Muscle layer of colon (tissue), 2 donors: Measurements from ENCODE around the gene C9.

Source experiments
- H3K27ac ChIP-seq: one replicate; pipeline ENCODE4 v1.7.0; 2013; ENCODE audit warnings: low read depth, mild to moderate bottlenecking, low read length, moderate library complexity
- H3K27me3 ChIP-seq, 2 donors: one replicate each; pipeline ENCODE4 v1.7.0; 2013; ENCODE audit warnings: low read length in 2 of 2, mild to moderate bottlenecking in 2 of 2; ENCODE audit not compliant: insufficient read depth in 2 of 2, control insufficient read depth in 1 of 2
- H3K36me3 ChIP-seq: one replicate; pipeline ENCODE4 v1.7.0; 2013; ENCODE audit warnings: mild to moderate bottlenecking, low read length; ENCODE audit not compliant: insufficient read depth
- H3K4me1 ChIP-seq: one replicate; pipeline ENCODE4 v1.7.0; 2013; ENCODE audit warnings: mild to moderate bottlenecking, low read length; ENCODE audit not compliant: insufficient read depth
- H3K4me3 ChIP-seq, 2 donors: one replicate each; pipeline ENCODE4 v1.7.0; 2013; ENCODE audit warnings: low read length in 2 of 2, low read depth in 1 of 2, mild to moderate bottlenecking in 1 of 2, moderate library complexity in 1 of 2
- H3K9ac ChIP-seq: one replicate; pipeline ENCODE4 v1.7.0; 2013; ENCODE audit warnings: low read length
- H3K9me3 ChIP-seq: one replicate; pipeline ENCODE4 v1.7.0; 2013; ENCODE audit warnings: mild to moderate bottlenecking, low read length
- donor health status: abdominal sarcoma.
- donor health status: Adenocarcinoma of cecum.

Gene C9

GRCh38 chr5:39370555-39371366, 6.5 kb upstream of the C9 start:
- peaks cover 32% of the 10 kb centered on the region for H3K36me3 ChIP-seq
- no peaks in the 10 kb centered on the region for H3K9me3 ChIP-seq
- no peaks in the 10 kb centered on the region for H3K27me3 ChIP-seq
- no peak overlapping the region for H3K9ac ChIP-seq
- H3K4me1 ChIP-seq = no peaks in the 10 kb centered on the region
- H3K27ac ChIP-seq = no peak overlapping the region
- H3K4me3 ChIP-seq = no peak overlapping the region

- peaks cover 25% of the 10 kb centered on the region for H3K36me3 ChIP-seq
- H3K9me3 ChIP-seq = no peaks in the 10 kb centered on the region
- no peak overlapping the region for H3K9ac ChIP-seq
- H3K4me3 ChIP-seq = no peak overlapping the region
- no peaks in the 10 kb centered on the region for H3K27me3 ChIP-seq
- no peak overlapping the region for H3K27ac ChIP-seq
- no peaks in the 10 kb centered on the region for H3K4me1 ChIP-seq
These were observed 5.0 kb upstream of the C9 start for GRCh38 chr5:39369123-39369815.

DNA sequence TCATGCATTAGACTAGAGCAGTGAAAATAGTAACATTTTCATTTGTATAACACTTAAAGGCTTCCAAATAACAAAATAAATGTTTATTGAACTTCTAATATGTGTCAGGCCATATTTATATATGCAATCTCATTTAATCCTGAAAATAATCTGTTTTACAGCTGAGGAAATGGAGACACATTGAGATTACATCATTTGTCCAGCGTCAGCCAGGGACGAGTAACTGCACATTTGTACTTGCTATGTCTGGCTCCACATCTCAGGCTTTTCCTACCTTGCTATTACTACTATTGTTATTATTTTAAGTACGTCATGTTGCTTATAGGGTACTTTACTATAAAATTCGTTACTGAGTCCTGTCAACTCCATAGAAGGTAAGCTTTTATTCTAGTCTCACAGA, 3.8 kb upstream of the C9 start:
- no peak overlapping the region for H3K4me3 ChIP-seq
- H3K36me3 ChIP-seq = peaks cover 14% of the 10 kb centered on the region
- no peak overlapping the region for H3K27ac ChIP-seq
- no peak overlapping the region for H3K9ac ChIP-seq
- H3K4me1 ChIP-seq = no peaks in the 10 kb centered on the region
- no peaks in the 10 kb centered on the region for H3K27me3 ChIP-seq
- H3K9me3 ChIP-seq = no peaks in the 10 kb centered on the region

DNA sequence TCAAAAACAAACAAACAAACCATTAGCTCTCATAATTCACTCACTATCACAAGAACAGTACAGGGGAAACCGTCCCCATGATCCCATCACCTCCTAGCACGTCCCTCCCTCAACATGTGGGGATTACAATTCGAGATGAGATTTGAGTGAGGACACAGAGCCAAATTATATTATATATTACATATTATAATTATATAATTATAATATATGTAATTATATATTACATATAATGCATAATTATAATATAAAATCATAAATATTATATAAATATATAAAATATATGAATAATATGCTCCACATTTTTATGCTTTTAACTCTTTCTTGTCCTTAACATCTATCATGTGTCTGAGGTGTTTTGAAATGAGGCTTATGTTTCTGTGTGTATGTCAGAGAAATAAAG, 3.4 kb upstream of the C9 start:
- Histone ChIP-seq H3K4me3 (no peak overlapping the region), H3K36me3 (peaks cover 10% of the 10 kb centered on the region), H3K27ac (no peak overlapping the region), H3K9ac (no peak overlapping the region), H3K9me3 (no peaks in the 10 kb centered on the region), H3K4me1 (no peaks in the 10 kb centered on the region), H3K27me3 (no peaks in the 10 kb centered on the region)

DNA sequence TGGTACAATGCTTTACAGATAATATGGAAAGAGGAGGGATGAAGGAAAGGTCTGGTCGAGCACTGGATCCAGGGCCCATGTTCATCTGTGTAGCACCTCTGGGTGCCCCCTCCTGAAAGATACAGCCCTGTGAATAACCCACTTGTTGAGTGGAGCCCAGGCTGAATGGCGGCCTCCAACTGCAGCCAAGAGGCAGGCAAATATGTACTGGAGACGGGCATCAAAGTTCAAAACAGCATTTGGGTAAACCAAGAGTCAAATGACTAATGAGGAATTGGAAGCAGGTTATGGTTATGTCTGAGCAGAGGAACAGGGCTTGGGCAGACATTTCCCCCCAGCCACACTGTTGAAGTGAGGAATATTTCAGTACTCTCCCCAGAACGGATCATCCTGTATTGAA, 1.1 kb downstream of the C9 start:
- no peak overlapping the region for H3K9ac ChIP-seq
- H3K9me3 ChIP-seq = no peaks in the 10 kb centered on the region
- no peak overlapping the region for H3K4me3 ChIP-seq
- no peaks in the 10 kb centered on the region for H3K36me3 ChIP-seq
- H3K27me3 ChIP-seq = no peaks in the 10 kb centered on the region
- H3K4me1 ChIP-seq = no peaks in the 10 kb centered on the region
- no peak overlapping the region for H3K27ac ChIP-seq

DNA sequence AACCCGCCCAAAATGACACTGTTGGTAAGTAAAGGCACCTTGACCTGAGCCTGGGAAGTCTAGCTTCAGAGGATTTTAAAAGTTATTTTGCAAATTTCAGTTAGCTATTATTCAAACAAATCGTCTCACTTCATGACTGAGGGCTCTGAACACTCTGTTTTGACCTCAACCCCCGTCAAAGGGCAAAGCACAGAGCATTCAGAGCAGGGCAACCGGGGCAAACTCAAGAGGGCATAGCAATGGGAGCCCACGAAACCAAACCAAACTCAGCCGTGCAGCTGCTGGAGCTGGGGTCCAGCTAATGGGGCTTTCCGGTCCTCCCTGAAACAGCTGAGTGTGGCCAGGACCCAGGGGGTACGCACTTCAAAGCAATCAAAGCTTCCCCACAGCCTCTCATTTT, 1.6 kb downstream of the C9 start:
- no peaks in the 10 kb centered on the region for H3K36me3 ChIP-seq
- no peak overlapping the region for H3K9ac ChIP-seq
- no peaks in the 10 kb centered on the region for H3K27me3 ChIP-seq
- no peaks in the 10 kb centered on the region for H3K4me1 ChIP-seq
- no peak overlapping the region for H3K4me3 ChIP-seq
- no peak overlapping the region for H3K27ac ChIP-seq
- H3K9me3 ChIP-seq = no peaks in the 10 kb centered on the region

DNA sequence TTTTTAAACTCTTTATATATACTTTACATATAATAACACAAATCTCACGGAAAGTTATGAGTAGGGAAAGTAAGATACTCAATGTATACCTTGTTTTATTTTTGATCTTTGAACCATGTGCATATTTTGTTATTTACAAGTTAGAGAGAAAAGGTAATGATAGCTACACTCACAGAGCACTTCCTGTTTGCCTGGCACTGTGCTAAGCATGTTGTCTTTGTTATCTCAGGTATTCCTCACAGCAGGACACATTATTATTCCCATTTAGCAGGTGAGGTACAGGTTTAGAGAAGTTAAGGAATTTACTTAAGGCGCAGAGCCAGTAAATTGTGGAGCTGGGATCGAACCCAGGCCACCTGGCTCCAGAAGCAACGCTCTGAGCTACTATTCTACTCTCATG, 3.0 kb downstream of the C9 start:
- Histone ChIP-seq H3K27me3 (no peaks in the 10 kb centered on the region), H3K27ac (no peak overlapping the region), H3K4me1 (no peaks in the 10 kb centered on the region), H3K36me3 (no peaks in the 10 kb centered on the region), H3K9ac (no peak overlapping the region), H3K4me3 (no peak overlapping the region), H3K9me3 (no peaks in the 10 kb centered on the region)

DNA sequence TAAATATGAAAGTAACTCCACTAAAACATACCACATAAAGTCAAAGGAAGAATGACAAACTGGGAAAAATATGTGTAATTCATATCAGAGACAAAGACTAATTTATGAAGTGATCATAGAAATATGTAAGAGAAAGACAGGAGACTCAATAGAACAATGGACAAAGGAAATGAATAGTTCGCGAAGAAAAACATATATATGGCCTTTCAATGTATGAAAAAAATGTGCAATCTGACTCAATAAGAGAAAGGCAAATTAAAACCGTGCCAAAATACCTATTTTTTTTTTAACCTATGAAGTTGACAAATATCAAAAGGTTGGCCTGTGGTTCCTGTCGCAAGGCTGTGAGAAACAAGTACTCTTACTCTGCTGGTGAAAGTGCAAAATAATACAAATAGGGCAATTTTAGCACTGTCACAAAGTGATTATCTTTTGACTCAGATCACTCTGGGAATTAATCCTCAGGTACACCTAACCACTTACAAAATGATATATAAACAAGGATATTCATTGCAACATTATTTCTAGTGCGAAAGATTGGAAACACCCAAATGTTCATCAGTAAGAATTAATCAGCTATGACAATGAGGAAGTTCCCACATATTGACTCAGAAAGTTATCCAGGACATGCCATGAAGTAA, 3.7 kb downstream of the C9 start:
- H3K36me3 ChIP-seq = no peaks in the 10 kb centered on the region
- no peak overlapping the region for H3K27ac ChIP-seq
- H3K9me3 ChIP-seq = no peaks in the 10 kb centered on the region
- H3K4me1 ChIP-seq = no peaks in the 10 kb centered on the region
- H3K4me3 ChIP-seq = no peak overlapping the region
- no peak overlapping the region for H3K9ac ChIP-seq
- H3K27me3 ChIP-seq = no peaks in the 10 kb centered on the region

GRCh38 chr5:39356263-39356662, 8.0 kb downstream of the C9 start:
- Histone ChIP-seq H3K4me1 (no peaks in the 10 kb centered on the region), H3K27me3 (no peaks in the 10 kb centered on the region), H3K36me3 (no peaks in the 10 kb centered on the region), H3K9me3 (no peaks in the 10 kb centered on the region), H3K27ac (no peak overlapping the region), H3K4me3 (no peak overlapping the region), H3K9ac (no peak overlapping the region)

- Histone ChIP-seq H3K4me1 (no peaks in the 10 kb centered on the region), H3K4me3 (no peak overlapping the region), H3K9ac (no peak overlapping the region), H3K9me3 (no peaks in the 10 kb centered on the region), H3K27me3 (no peaks in the 10 kb centered on the region), H3K27ac (no peak overlapping the region), H3K36me3 (no peaks in the 10 kb centered on the region)
These were observed 9.0 kb downstream of the C9 start for GRCh38 chr5:39355324-39355723.

GRCh38 chr5:39353717-39354399, 10.4 kb downstream of the C9 start:
- no peaks in the 10 kb centered on the region for H3K9me3 ChIP-seq
- H3K36me3 ChIP-seq = no peaks in the 10 kb centered on the region
- no peaks in the 10 kb centered on the region for H3K27me3 ChIP-seq
- no peaks in the 10 kb centered on the region for H3K4me1 ChIP-seq
- H3K4me3 ChIP-seq = no peak overlapping the region
- H3K27ac ChIP-seq = no peak overlapping the region
- H3K9ac ChIP-seq = no peak overlapping the region
